Sigmoid colon (tissue), 7 donors: ENCODE results near the gene USP2. TPM values are rescaled to one million over a fixed set of nuclear protein-coding genes. Genes with fewer than 3 reads are reported as not detected.

Experiments
- DNase-seq: peaks from one replicate; pipeline ENCODE4 v3.0.0-alpha.2; 2019
- H3K27ac ChIP-seq, 4 donors: fragments of 200-600 bp; sonication (generic); one replicate each; pipeline ENCODE4 v1.5.1; 2016 to 2019; ENCODE audit warnings: mild to moderate bottlenecking in 1 of 4
- H3K27me3 ChIP-seq, 3 donors: fragments of 200-600 bp; sonication (generic); one replicate each; pipeline ENCODE4 v1.5.1; 2019; ENCODE audit warnings: mild to moderate bottlenecking in 1 of 3
- H3K36me3 ChIP-seq, 4 donors: fragments of 200-600 bp; sonication (generic); one replicate each; pipeline ENCODE4 v1.5.1; 2016 to 2019
- H3K4me1 ChIP-seq, 4 donors: fragments of 200-600 bp; sonication (generic); one replicate each; pipeline ENCODE4 v1.5.1; 2017 to 2019
- H3K4me3 ChIP-seq, 4 donors: fragments of 200-600 bp; sonication (generic); one replicate each; pipeline ENCODE4 v1.5.1; 2017 to 2019; ENCODE audit warnings: mild to moderate bottlenecking in 2 of 4, moderate library complexity in 1 of 4
- H3K9me3 ChIP-seq, 4 donors: fragments of 200-600 bp in 3 of 4; sonication (generic) in 3 of 4; one replicate each; pipeline versions ENCODE4 v1.5.1 to v1.6.1; 2013 to 2019
- EP300 ChIP-seq, 4 donors: sonication (generic); formaldehyde crosslinking; IDR thresholded peaks; one replicate each; pipeline ENCODE4 v1.6.1; 2017; ENCODE audit warnings: antibody characterized with exemption in 4 of 4
- POLR2A ChIP-seq, 2 donors: fragments of 450-650 bp; IDR thresholded peaks; one replicate each; pipeline ENCODE4 v1.6.1; 2016; ENCODE audit warnings: antibody characterized with exemption in 2 of 2, mild to moderate bottlenecking in 2 of 2, moderate library complexity in 2 of 2
- POLR2AphosphoS5 ChIP-seq, 4 donors: sonication (generic); formaldehyde crosslinking; IDR thresholded peaks; one replicate each; pipeline ENCODE4 v1.6.1; 2017; ENCODE audit warnings: antibody characterized with exemption in 4 of 4
- WGBS, 2 donors: extraction: QIAGEN DNeasy Blood & Tissue Kit; methylation state at CpG; one replicate each; pipeline ENCODE4 v1.1.7; 2013; 5-methylcytosine and 5-hydroxymethylcytosine counted together
- intact Hi-C: fragments of 100-400 bp; cut with DNase I; formaldehyde crosslinking; loops from one replicate; pipeline ENCODE4 v1.15.1; 2023
- polyA plus RNA-seq, 3 donors: library from polyadenylated mRNA; stranded (reverse); fragments of 200-250 nt; gene quantifications; one replicate each; pipeline ENCODE4 v1.2.3, GENCODE V29; 2013
- total RNA-seq, 4 donors: library from RNA; depleted of rRNA; stranded (reverse); fragments of >200 nt; gene quantifications; one replicate each; pipeline ENCODE4 v1.1.0, GENCODE V29; 2016
- TF ChIP-seq, protein P1 (sequence below), 4 experiments: fragments of 450-650 bp in 3 of 4; fragments of 200-600 bp in 1 of 4; IDR thresholded peaks; one replicate each; pipeline ENCODE4 v1.5.1; 2016 to 2019; ENCODE audit warnings: antibody characterized with exemption in 4 of 4, mild to moderate bottlenecking in 3 of 4, moderate library complexity in 2 of 4
- donor health status: healthy with polysubstance abuse.
- donor health status: Bipolar disorder and iron deficiency.
- donor health status: healthy.

USP2 gene
- total and polyA plus RNA-seq, 7 donors, result 0.71 to 13.2 (median 1.9) TPM

DNA sequence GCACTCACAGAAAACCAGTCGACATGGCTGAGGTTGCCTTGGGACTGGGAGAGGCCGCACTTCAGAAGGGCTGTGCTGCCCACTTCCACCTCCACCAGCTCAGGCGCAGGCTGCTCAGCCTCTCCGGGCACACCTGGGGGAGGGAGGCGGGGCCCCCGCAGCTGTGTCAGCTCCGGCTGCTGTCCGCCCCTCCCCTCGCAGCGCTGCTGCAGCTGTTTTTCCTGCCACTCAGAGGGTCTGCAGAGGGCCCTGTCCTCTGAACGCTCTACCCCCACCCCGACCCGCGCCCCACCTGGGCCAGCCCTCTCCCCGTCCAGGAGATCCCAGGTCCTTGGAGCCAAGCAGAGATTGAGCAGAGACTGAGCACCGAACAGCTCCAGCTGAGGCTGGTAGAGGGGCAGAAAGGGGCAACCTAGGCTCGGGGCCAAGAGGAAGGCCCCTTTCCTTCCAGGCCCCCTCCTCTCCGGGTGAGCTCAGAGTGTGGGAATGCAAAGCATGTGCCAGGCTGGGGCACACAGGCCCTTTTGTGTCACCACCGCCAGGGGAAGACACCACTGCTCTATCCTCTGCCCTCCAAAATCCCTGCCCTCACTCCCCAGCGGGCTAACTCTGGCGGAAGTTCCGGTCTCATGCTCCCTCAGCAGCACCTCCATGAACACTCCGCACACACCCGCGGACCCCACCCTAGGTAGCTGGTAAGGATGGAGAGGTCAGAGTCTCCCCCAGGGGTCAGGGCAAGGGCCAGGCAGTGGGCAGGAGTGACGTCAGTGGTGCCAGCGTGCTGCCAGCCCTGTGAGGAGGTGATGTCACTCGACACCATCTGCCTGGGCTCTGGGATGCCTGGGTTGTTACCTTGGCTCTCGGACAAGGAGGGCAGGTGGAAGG, 66.1 kb downstream of the USP2 start:
- H3K27me3 ChIP-seq, result no peaks in the 10 kb centered on the region

DNA sequence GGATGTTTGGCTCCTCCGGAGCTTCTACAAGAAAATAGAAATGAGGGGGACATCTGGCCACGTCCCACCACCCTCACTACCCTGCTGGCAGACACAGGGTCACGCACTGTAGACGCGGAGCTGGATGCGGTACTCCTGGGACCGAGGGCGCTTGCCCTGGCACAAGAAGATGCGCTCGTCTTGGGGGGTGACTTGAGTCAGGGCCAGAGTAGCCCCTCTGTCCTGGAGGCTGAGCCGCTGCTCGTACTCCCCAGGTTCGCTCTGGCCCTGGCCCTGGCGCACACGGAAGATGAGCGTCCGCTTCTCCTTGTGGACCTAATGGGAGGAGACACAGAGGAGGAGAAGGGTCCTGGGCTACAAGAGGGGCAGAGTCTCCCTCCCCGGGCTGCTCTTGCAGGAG, 66.8 kb downstream of the USP2 start:
- Histone ChIP-seq H3K27me3 (no peaks in the 10 kb centered on the region), H3K36me3 (peaks cover 24 to 53% (median 42%) of the 10 kb centered on the region in 4 donors), H3K4me1 (peaks cover 0 to 59% (median 42%) of the 10 kb centered on the region in 4 donors), H3K27ac (peak overlapping the region; percentile 93 to 99 (median 96)), H3K4me3 (peak overlapping the region; percentile 62 to 90 (median 76)), H3K9me3 (no peaks in the 10 kb centered on the region)
- 50 to 69% methylated on average over 18 of the region's 18 CpGs for WGBS, 2 donors
- intact Hi-C loops, result no loop called here
- DNase-seq, result no peak
- no peak for TF ChIP-seq POLR2A (IDR thresholded peaks at IDR 0.05)
- TF ChIP-seq, protein P1, sequence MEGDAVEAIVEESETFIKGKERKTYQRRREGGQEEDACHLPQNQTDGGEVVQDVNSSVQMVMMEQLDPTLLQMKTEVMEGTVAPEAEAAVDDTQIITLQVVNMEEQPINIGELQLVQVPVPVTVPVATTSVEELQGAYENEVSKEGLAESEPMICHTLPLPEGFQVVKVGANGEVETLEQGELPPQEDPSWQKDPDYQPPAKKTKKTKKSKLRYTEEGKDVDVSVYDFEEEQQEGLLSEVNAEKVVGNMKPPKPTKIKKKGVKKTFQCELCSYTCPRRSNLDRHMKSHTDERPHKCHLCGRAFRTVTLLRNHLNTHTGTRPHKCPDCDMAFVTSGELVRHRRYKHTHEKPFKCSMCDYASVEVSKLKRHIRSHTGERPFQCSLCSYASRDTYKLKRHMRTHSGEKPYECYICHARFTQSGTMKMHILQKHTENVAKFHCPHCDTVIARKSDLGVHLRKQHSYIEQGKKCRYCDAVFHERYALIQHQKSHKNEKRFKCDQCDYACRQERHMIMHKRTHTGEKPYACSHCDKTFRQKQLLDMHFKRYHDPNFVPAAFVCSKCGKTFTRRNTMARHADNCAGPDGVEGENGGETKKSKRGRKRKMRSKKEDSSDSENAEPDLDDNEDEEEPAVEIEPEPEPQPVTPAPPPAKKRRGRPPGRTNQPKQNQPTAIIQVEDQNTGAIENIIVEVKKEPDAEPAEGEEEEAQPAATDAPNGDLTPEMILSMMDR (IDR thresholded peaks at IDR 0.05), result no peak
- no peak for TF ChIP-seq EP300 (IDR thresholded peaks at IDR 0.05)
- TF ChIP-seq POLR2AphosphoS5 (IDR thresholded peaks at IDR 0.05), result no peak

More for the DNA sequence above, 66.1 kb downstream of the USP2 start:
- peaks cover 19 to 46% (median 35%) of the 10 kb centered on the region in 4 donors for H3K36me3 ChIP-seq
- H3K27ac ChIP-seq, result peak overlapping the region; percentile 93 to 99 (median 96)
- peaks cover 0 to 66% (median 49%) of the 10 kb centered on the region in 4 donors for H3K4me1 ChIP-seq
- 4% methylated on average over 29 of the region's 29 CpGs for WGBS, 2 donors
- intact Hi-C loops, result loop anchor here (2.0 kb wide), 1 partner anchor 221 kb away; a partner anchor contains a TSS
- H3K9me3 ChIP-seq, result no peaks in the 10 kb centered on the region
- TF ChIP-seq, protein P1 (IDR thresholded peaks at IDR 0.05), result peak in 2 of 4 experiments; percentile 19 to 42
- TF ChIP-seq EP300 (IDR thresholded peaks at IDR 0.05), result no peak
- peak in 1 of 2 donors; percentile 23 for TF ChIP-seq POLR2A (IDR thresholded peaks at IDR 0.05)
- peak; percentile 17 to 74 (median 50) for TF ChIP-seq POLR2AphosphoS5 (IDR thresholded peaks at IDR 0.05)
- DNase-seq, result peak; percentile 79
- peak overlapping the region; percentile 62 to 90 (median 76) for H3K4me3 ChIP-seq

DNA sequence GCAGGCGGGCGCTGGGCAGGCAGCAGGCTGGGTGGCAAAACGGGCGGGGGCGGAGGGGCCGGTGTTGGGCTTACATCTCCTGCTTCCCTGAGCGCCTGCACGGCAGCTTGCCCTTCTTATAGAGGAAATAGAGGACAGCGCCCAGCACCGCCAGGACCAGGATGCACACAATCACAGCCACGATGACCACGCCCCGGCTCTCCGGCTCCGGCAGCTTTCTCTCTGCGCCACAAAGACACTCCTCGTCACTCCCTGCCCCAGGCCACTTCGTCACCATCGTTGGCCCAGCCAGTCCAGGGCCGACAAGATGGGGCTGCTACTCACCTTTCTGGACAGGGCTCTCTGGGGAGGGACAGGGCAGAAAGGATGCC, 70.8 kb downstream of the USP2 start:
- no peak overlapping the region for H3K4me3 ChIP-seq
- H3K4me1 ChIP-seq, result peaks cover 0 to 45% (median 25%) of the 10 kb centered on the region in 4 donors
- no peak for TF ChIP-seq POLR2AphosphoS5 (IDR thresholded peaks at IDR 0.05)
- TF ChIP-seq, protein P1 (IDR thresholded peaks at IDR 0.05), result no peak
- TF ChIP-seq EP300 (IDR thresholded peaks at IDR 0.05), result no peak
- TF ChIP-seq POLR2A (IDR thresholded peaks at IDR 0.05), result no peak
- DNase-seq, result no peak
- H3K27me3 ChIP-seq, result no peaks in the 10 kb centered on the region
- WGBS, 2 donors, result 32 to 78% methylated on average over 20 of the region's 20 CpGs
- H3K9me3 ChIP-seq, result no peaks in the 10 kb centered on the region
- peak overlapping the region; percentile 17 to 99 (median 60) for H3K27ac ChIP-seq
- H3K36me3 ChIP-seq, result peaks cover 33 to 76% (median 55%) of the 10 kb centered on the region in 4 donors
- intact Hi-C loops, result no loop called here

DNA sequence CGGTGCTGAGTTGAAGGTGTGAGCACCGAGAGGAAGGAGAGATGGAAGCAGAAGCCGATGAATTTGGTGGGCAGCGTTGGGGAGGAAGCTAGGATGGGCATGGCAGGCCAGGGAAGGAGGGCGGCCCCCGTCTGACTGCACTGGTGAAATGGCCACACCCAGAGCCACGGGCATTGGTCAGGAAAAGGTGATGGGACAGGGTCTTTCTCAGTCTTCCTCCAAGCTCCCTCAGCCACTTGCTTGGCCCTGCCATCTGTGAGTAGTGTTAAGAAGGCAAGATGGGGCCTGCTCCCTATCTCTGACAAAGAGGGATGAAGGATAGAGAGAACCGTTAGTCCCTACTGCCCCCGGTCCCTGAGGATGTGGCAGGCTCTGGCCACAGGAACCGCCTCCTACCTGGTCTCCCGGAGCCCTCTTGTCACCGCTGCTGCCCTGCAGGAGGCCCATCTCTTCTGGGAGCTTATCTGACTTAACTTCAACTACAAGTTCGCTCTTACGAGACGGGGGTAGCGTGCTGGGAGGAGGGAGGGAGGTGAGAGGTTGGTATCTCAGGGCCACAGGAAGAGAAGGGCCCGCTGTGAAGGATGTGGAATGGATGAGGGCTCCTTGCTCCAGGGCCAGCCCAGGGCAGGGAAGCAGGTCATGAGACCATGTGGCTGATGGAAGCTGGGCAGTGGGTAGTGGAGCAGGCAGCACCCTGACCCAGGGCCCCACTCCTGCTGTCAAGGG, 71.4 kb downstream of the USP2 start:
- Histone ChIP-seq H3K4me1 (peaks cover 0 to 41% (median 21%) of the 10 kb centered on the region in 4 donors), H3K4me3 (no peak overlapping the region), H3K9me3 (no peaks in the 10 kb centered on the region), H3K27me3 (no peaks in the 10 kb centered on the region), H3K27ac (peak overlapping the region; percentile 17 to 99 (median 72)), H3K36me3 (peaks cover 33 to 78% (median 55%) of the 10 kb centered on the region in 4 donors)
- TF ChIP-seq POLR2A (IDR thresholded peaks at IDR 0.05) (no peak), EP300 (IDR thresholded peaks at IDR 0.05) (no peak), POLR2AphosphoS5 (IDR thresholded peaks at IDR 0.05) (no peak)
- TF ChIP-seq, protein P1 (IDR thresholded peaks at IDR 0.05), result no peak
- intact Hi-C loops, result no loop called here
- no peak for DNase-seq
- WGBS, 2 donors, result 82 to 86% methylated on average over 17 of the region's 17 CpGs
